HEK293 (cell line): ENCODE measurements around the gene AURKA.

Source experiments
- CTCF ChIA-PET: fragments of 350-600 bp; formaldehyde crosslinking; extraction: SDS; loops from one replicate; lab custom pipeline; 2021; ENCODE audit warnings: antibody characterized with exemption; lab: Yijun Ruan, JAX
- POLR2A ChIA-PET: fragments of 300-600 bp; formaldehyde crosslinking; extraction: SDS; loops from one replicate; lab custom pipeline; 2020; ENCODE audit warnings: antibody characterized with exemption, inconsistent platforms; lab: Yijun Ruan, JAX
- H3K27ac ChIP-seq: fragments of 200-500 bp; sonication (Bioruptor generic); 2 replicates; pipeline ENCODE4 v1.5.1; 2014; ENCODE audit warnings: low read depth, low read length, control low read depth, inconsistent platforms; ENCODE audit errors: extremely low read depth
- H3K36me3 ChIP-seq, 2 experiments: fragments of 200-500 bp in 1 of 2; sonication (Bioruptor generic) in 1 of 2; 1 replicate in 1 of 2; 2 replicates in 1 of 2; pipeline ENCODE4 v1.5.1; 2014 to 2017; ENCODE audit warnings: inconsistent platforms in 2 of 2, low read length in 2 of 2; ENCODE audit not compliant: control insufficient read depth in 2 of 2, insufficient read depth in 1 of 2
- H3K4me1 ChIP-seq: fragments of 200-500 bp; sonication (Bioruptor generic); 2 replicates; pipeline ENCODE4 v1.5.1; 2014; ENCODE audit warnings: mild to moderate bottlenecking, low read length, inconsistent platforms; ENCODE audit not compliant: control insufficient read depth, insufficient read depth
- H3K4me3 ChIP-seq: 2 replicates; pipeline ENCODE4 v1.5.1; 2011; ENCODE audit warnings: low read depth, mild to moderate bottlenecking, control low read depth, low read length, moderate library complexity
- H3K9me3 ChIP-seq: fragments of 200-500 bp; sonication (Bioruptor generic); 2 replicates; pipeline ENCODE4 v1.5.1; 2014; ENCODE audit warnings: low read depth, low read length, inconsistent platforms; ENCODE audit not compliant: control insufficient read depth, insufficient read depth
- MEIS1 ChIP-seq: sonication (generic); formaldehyde crosslinking; IDR thresholded peaks from 2 replicates; pipeline ENCODE4 v1.8.1; 2022; ENCODE audit warnings: missing genetic modification reagents, mild to moderate bottlenecking, borderline replicate concordance
- SCRT2 ChIP-seq: fragments of 450-650 bp; formaldehyde crosslinking; IDR thresholded peaks from 2 replicates; pipeline ENCODE4 v1.5.1; 2016; ENCODE audit warnings: missing biosample characterization, missing genetic modification characterization
- SP3 ChIP-seq: fragments of 450-650 bp; formaldehyde crosslinking; IDR thresholded peaks from 2 replicates; pipeline ENCODE4 v1.5.1; 2016; ENCODE audit warnings: missing biosample characterization, missing genetic modification characterization
- ZNF174 ChIP-seq: fragments of 450-650 bp; formaldehyde crosslinking; IDR thresholded peaks from 2 replicates; pipeline ENCODE4 v1.5.0; 2017; ENCODE audit warnings: missing biosample characterization, mild to moderate bottlenecking, missing genetic modification characterization
- ZNF433 ChIP-seq: fragments of 450-650 bp; formaldehyde crosslinking; IDR thresholded peaks from 2 replicates; pipeline ENCODE4 v1.5.1; 2016; ENCODE audit warnings: missing biosample characterization, missing genetic modification characterization, low read depth
- ZNF521 ChIP-seq: fragments of 450-650 bp; formaldehyde crosslinking; IDR thresholded peaks from 2 replicates; pipeline ENCODE4 v1.5.1; 2017; ENCODE audit warnings: missing biosample characterization, mild to moderate bottlenecking, missing genetic modification characterization
- ZNF529 ChIP-seq: fragments of 450-650 bp; formaldehyde crosslinking; IDR thresholded peaks from 2 replicates; pipeline ENCODE4 v1.5.1; 2017; ENCODE audit warnings: missing genetic modification characterization, missing biosample characterization; ENCODE audit not compliant: insufficient replicate concordance
- ZNF544 ChIP-seq: fragments of 450-650 bp; formaldehyde crosslinking; IDR thresholded peaks from 2 replicates; pipeline ENCODE4 v1.5.0; 2017; ENCODE audit warnings: missing biosample characterization, missing genetic modification characterization
- ZNF585B ChIP-seq: fragments of 450-650 bp; formaldehyde crosslinking; IDR thresholded peaks from 2 replicates; pipeline ENCODE4 v1.5.1; 2016; ENCODE audit warnings: missing biosample characterization, missing genetic modification characterization
- ZNF843 ChIP-seq: fragments of 450-650 bp; formaldehyde crosslinking; IDR thresholded peaks from 2 replicates; pipeline ENCODE4 v1.5.1; 2016; ENCODE audit warnings: missing biosample characterization, missing genetic modification characterization
- TF ChIP-seq, protein P1 (sequence below): fragments of 450-650 bp; formaldehyde crosslinking; IDR thresholded peaks from 2 replicates; pipeline ENCODE4 v1.5.1; 2016; ENCODE audit warnings: missing biosample characterization, missing genetic modification characterization, borderline replicate concordance
- TF ChIP-seq, protein P2 (sequence below): sonication (generic); formaldehyde crosslinking; IDR thresholded peaks from 2 replicates; pipeline ENCODE4 v1.8.1; 2022; ENCODE audit warnings: mild to moderate bottlenecking, moderate library complexity, missing genetic modification reagents
- TF ChIP-seq, protein P3 (sequence below): fragments of 450-650 bp; formaldehyde crosslinking; IDR thresholded peaks from 2 replicates; pipeline ENCODE4 v1.5.1; 2016; ENCODE audit warnings: missing biosample characterization, missing genetic modification characterization
- TF ChIP-seq, protein P4 (sequence below): fragments of 450-650 bp; formaldehyde crosslinking; IDR thresholded peaks from 2 replicates; pipeline ENCODE4 v1.5.1; 2016; ENCODE audit warnings: missing biosample characterization, missing genetic modification characterization
- TF ChIP-seq, protein P5 (sequence below): fragments of 450-650 bp; formaldehyde crosslinking; IDR thresholded peaks from 2 replicates; pipeline ENCODE4 v1.5.1; 2016; ENCODE audit warnings: missing biosample characterization, missing genetic modification characterization, borderline replicate concordance
- TF ChIP-seq, protein P6 (sequence below): fragments of 450-650 bp; formaldehyde crosslinking; IDR thresholded peaks from 2 replicates; pipeline ENCODE4 v1.5.1; 2016; ENCODE audit warnings: missing biosample characterization, missing genetic modification characterization

AURKA gene

DNA sequence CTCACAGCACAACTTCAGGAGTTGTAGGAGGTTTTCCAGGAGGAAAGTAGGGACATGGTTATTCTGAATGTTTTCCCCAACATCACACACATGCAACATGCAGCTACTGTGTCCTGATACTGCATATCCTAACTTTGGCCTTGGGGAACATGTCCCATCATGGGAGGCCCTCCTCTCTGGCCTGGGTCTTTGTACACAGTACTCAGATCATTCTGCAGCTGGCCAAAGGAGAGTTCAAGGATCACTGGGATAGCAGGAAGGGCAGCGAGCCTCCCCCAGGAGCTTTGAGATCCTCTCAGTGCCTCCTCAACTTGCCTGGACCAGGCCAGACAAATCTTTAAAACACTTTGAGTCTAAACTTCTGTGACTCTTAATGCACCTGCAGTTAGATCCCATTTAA, 32.9 kb upstream of the AURKA start (continued):
- TF ChIP-seq, protein P1, sequence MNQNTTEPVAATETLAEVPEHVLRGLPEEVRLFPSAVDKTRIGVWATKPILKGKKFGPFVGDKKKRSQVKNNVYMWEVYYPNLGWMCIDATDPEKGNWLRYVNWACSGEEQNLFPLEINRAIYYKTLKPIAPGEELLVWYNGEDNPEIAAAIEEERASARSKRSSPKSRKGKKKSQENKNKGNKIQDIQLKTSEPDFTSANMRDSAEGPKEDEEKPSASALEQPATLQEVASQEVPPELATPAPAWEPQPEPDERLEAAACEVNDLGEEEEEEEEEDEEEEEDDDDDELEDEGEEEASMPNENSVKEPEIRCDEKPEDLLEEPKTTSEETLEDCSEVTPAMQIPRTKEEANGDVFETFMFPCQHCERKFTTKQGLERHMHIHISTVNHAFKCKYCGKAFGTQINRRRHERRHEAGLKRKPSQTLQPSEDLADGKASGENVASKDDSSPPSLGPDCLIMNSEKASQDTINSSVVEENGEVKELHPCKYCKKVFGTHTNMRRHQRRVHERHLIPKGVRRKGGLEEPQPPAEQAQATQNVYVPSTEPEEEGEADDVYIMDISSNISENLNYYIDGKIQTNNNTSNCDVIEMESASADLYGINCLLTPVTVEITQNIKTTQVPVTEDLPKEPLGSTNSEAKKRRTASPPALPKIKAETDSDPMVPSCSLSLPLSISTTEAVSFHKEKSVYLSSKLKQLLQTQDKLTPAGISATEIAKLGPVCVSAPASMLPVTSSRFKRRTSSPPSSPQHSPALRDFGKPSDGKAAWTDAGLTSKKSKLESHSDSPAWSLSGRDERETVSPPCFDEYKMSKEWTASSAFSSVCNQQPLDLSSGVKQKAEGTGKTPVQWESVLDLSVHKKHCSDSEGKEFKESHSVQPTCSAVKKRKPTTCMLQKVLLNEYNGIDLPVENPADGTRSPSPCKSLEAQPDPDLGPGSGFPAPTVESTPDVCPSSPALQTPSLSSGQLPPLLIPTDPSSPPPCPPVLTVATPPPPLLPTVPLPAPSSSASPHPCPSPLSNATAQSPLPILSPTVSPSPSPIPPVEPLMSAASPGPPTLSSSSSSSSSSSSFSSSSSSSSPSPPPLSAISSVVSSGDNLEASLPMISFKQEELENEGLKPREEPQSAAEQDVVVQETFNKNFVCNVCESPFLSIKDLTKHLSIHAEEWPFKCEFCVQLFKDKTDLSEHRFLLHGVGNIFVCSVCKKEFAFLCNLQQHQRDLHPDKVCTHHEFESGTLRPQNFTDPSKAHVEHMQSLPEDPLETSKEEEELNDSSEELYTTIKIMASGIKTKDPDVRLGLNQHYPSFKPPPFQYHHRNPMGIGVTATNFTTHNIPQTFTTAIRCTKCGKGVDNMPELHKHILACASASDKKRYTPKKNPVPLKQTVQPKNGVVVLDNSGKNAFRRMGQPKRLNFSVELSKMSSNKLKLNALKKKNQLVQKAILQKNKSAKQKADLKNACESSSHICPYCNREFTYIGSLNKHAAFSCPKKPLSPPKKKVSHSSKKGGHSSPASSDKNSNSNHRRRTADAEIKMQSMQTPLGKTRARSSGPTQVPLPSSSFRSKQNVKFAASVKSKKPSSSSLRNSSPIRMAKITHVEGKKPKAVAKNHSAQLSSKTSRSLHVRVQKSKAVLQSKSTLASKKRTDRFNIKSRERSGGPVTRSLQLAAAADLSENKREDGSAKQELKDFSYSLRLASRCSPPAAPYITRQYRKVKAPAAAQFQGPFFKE = no peak
- TF ChIP-seq, protein P2, sequence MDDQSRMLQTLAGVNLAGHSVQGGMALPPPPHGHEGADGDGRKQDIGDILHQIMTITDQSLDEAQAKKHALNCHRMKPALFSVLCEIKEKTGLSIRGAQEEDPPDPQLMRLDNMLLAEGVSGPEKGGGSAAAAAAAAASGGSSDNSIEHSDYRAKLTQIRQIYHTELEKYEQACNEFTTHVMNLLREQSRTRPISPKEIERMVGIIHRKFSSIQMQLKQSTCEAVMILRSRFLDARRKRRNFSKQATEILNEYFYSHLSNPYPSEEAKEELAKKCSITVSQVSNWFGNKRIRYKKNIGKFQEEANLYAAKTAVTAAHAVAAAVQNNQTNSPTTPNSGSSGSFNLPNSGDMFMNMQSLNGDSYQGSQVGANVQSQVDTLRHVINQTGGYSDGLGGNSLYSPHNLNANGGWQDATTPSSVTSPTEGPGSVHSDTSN = no peak
- TF ChIP-seq ZNF529 (tag by site-specific recombination) (no peak), SP3 (tag by site-specific recombination) (no peak)
- TF ChIP-seq, protein P3, sequence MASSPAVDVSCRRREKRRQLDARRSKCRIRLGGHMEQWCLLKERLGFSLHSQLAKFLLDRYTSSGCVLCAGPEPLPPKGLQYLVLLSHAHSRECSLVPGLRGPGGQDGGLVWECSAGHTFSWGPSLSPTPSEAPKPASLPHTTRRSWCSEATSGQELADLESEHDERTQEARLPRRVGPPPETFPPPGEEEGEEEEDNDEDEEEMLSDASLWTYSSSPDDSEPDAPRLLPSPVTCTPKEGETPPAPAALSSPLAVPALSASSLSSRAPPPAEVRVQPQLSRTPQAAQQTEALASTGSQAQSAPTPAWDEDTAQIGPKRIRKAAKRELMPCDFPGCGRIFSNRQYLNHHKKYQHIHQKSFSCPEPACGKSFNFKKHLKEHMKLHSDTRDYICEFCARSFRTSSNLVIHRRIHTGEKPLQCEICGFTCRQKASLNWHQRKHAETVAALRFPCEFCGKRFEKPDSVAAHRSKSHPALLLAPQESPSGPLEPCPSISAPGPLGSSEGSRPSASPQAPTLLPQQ = no peak

DNA sequence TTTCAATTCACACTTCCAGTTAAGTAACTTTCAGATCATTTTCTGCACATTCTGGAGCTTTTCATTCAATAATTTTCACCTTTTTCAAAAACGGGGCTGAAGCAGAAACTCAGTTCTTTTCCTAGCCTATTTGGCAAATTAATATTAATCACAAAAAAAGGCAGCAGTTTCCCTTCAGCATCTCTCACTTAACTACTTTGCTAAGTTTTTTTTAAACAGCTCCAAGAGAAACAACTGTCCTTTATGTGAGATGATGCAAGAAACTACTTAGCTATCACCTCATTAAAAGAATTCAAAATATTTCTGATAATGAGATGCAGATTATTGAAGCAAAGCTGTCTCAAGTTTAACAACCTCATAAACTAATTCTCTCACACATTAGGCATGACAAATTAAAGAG, 31.9 kb upstream of the AURKA start:
- Histone ChIP-seq H3K4me1 (no peaks in the 10 kb centered on the region), H3K36me3 (no peaks in the 10 kb centered on the region)
- TF ChIP-seq MEIS1 (CRISPR knock-in tag) (no peak), ZNF174 (tag by site-specific recombination) (no peak), ZNF433 (tag by site-specific recombination) (no peak), ZNF544 (no peak), ZNF521 (tag by site-specific recombination) (no peak), ZNF585B (tag by site-specific recombination) (no peak), SCRT2 (tag by site-specific recombination) (no peak), ZNF843 (tag by site-specific recombination) (no peak)
- TF ChIP-seq, protein P3 = no peak
- TF ChIP-seq, protein P4, sequence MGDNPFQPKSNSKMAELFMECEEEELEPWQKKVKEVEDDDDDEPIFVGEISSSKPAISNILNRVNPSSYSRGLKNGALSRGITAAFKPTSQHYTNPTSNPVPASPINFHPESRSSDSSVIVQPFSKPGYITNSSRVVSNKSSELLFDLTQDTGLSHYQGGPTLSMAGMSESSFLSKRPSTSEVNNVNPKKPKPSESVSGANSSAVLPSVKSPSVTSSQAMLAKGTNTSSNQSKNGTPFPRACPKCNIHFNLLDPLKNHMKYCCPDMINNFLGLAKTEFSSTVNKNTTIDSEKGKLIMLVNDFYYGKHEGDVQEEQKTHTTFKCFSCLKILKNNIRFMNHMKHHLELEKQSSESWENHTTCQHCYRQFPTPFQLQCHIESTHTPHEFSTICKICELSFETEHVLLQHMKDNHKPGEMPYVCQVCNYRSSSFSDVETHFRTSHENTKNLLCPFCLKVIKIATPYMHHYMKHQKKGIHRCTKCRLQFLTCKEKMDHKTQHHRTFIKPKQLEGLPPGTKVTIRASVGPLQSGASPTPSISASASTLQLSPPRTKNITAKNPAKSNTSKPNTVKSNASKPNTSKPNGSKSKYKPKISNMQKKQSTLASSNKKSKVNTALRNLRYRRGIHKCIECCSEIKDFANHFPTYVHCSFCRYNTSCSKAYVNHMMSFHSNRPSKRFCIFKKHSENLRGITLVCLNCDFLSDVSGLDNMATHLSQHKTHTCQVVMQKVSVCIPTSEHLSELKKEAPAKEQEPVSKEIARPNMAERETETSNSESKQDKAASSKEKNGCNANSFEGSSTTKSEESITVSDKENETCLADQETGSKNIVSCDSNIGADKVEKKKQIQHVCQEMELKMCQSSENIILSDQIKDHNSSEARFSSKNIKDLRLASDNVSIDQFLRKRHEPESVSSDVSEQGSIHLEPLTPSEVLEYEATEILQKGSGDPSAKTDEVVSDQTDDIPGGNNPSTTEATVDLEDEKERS (tag by site-specific recombination) = no peak
- TF ChIP-seq, protein P5, sequence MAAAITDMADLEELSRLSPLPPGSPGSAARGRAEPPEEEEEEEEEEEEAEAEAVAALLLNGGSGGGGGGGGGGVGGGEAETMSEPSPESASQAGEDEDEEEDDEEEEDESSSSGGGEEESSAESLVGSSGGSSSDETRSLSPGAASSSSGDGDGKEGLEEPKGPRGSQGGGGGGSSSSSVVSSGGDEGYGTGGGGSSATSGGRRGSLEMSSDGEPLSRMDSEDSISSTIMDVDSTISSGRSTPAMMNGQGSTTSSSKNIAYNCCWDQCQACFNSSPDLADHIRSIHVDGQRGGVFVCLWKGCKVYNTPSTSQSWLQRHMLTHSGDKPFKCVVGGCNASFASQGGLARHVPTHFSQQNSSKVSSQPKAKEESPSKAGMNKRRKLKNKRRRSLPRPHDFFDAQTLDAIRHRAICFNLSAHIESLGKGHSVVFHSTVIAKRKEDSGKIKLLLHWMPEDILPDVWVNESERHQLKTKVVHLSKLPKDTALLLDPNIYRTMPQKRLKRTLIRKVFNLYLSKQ (tag by site-specific recombination) = no peak
- TF ChIP-seq, protein P6, sequence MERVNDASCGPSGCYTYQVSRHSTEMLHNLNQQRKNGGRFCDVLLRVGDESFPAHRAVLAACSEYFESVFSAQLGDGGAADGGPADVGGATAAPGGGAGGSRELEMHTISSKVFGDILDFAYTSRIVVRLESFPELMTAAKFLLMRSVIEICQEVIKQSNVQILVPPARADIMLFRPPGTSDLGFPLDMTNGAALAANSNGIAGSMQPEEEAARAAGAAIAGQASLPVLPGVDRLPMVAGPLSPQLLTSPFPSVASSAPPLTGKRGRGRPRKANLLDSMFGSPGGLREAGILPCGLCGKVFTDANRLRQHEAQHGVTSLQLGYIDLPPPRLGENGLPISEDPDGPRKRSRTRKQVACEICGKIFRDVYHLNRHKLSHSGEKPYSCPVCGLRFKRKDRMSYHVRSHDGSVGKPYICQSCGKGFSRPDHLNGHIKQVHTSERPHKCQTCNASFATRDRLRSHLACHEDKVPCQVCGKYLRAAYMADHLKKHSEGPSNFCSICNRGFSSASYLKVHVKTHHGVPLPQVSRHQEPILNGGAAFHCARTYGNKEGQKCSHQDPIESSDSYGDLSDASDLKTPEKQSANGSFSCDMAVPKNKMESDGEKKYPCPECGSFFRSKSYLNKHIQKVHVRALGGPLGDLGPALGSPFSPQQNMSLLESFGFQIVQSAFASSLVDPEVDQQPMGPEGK (tag by site-specific recombination) = no peak
- TF ChIP-seq, all 188 proteins: peak for 0
- Histone ChIP-seq H3K9me3 (no peaks in the 10 kb centered on the region), H3K4me3 (no peak overlapping the region), H3K27ac (no peak overlapping the region)
- ChIA-PET POLR2A (no interaction called here), CTCF (interaction anchor here (1.2 kb wide), 1 partner anchor 12 kb away, joined by 7 read pairs; the partner anchor contains the start of gene CASS4)
